Common myeloid progenitor, CD34-positive (primary cell): ENCODE results near the gene MEGF8.
A peak's percentile ranks its signal among the peaks of the same experiment; 100 is the strongest.

Experiments used
- CTCF ChIA-PET: fragments of 350-600 bp; sonication (Branson Sonifier 250); formaldehyde crosslinking; loops from one replicate; lab custom pipeline; 2021; ENCODE audit warnings: antibody characterized with exemption; lab: Charles Lee
- POLR2A ChIA-PET: fragments of 350-600 bp; sonication (Branson Sonifier 250); formaldehyde crosslinking; loops from one replicate; lab custom pipeline; 2021; ENCODE audit warnings: antibody characterized with exemption; lab: Charles Lee
- DNase-seq, 3 donors: peaks; one replicate each; pipeline versions ENCODE4 v3.0.0 to v3.0.0-alpha.2; 2013
- H3K27ac ChIP-seq, 2 experiments: 1 replicate in 1 of 2; 2 replicates in 1 of 2; pipeline ENCODE4 v1.7.0; 2013; ENCODE audit warnings: inconsistent platforms in 2 of 2, low read length in 2 of 2, mild to moderate bottlenecking in 2 of 2, low read depth in 1 of 2, moderate library complexity in 1 of 2; ENCODE audit not compliant: severe bottlenecking in 2 of 2, insufficient read depth in 1 of 2, poor library complexity in 1 of 2
- H3K27me3 ChIP-seq, 5 experiments: replicated peaks in 2 of 5; 1 replicate in 3 of 5; 2 replicates in 2 of 5; pipeline versions ENCODE4 v1.6.1 to v1.7.0; 2013; ENCODE audit warnings: low read length in 4 of 5, mild to moderate bottlenecking in 2 of 5, moderate library complexity in 2 of 5, inconsistent platforms in 1 of 5; ENCODE audit not compliant: insufficient read depth in 5 of 5, control insufficient read depth in 4 of 5
- H3K36me3 ChIP-seq, 4 experiments: 1 replicate in 2 of 4; 2 replicates in 2 of 4; pipeline versions ENCODE4 v1.6.1 to v1.7.0; 2013; ENCODE audit warnings: low read length in 3 of 4, control low read depth in 1 of 4, mild to moderate bottlenecking in 1 of 4; ENCODE audit not compliant: control insufficient read depth in 4 of 4, insufficient read depth in 4 of 4
- H3K4me1 ChIP-seq, 4 experiments: 1 replicate in 3 of 4; 2 replicates in 1 of 4; pipeline versions ENCODE4 v1.6.1 to v1.7.1; 2013; ENCODE audit warnings: low read length in 3 of 4, mild to moderate bottlenecking in 3 of 4, control low read depth in 1 of 4, inconsistent platforms in 1 of 4, moderate library complexity in 1 of 4; ENCODE audit not compliant: control insufficient read depth in 4 of 4, insufficient read depth in 4 of 4; ENCODE audit errors: control extremely low read depth in 1 of 4
- H3K4me3 ChIP-seq, 7 experiments: 1 replicate in 4 of 7; 2 replicates in 3 of 7; pipeline versions ENCODE4 v1.5.1 to v1.7.0; 2013; ENCODE audit warnings: mild to moderate bottlenecking in 7 of 7, low read length in 6 of 7, moderate library complexity in 6 of 7, inconsistent platforms in 2 of 7, low read depth in 2 of 7, control low read depth in 1 of 7; ENCODE audit not compliant: insufficient read depth in 4 of 7, control insufficient read depth in 1 of 7; ENCODE audit errors: extremely low read depth in 1 of 7
- H3K9me3 ChIP-seq, 5 experiments: 1 replicate in 4 of 5; 2 replicates in 1 of 5; pipeline versions ENCODE4 v1.6.1 to v1.7.1; 2013; ENCODE audit warnings: low read length in 4 of 5, mild to moderate bottlenecking in 2 of 5, inconsistent platforms in 1 of 5, low read depth in 1 of 5, moderate library complexity in 1 of 5; ENCODE audit not compliant: control insufficient read depth in 4 of 5, insufficient read depth in 2 of 5; ENCODE audit errors: control extremely low read depth in 1 of 5
- WGBS: methylation state at CpG from one replicate; pipeline ENCODE4 v1.1.5; 2013; ENCODE audit not compliant: insufficient coverage; 5-methylcytosine and 5-hydroxymethylcytosine counted together

MEGF8 gene

GRCh38 chr19:42389899-42390298, 64.5 kb downstream of the MEGF8 start, which contains the start of gene CNFN:
Gene CNFN (minus strand): TSS chr19:42390297. CDS start chr19:42389037, 1,260 bp downstream.
- no peaks in the 10 kb centered on the region for H3K36me3 ChIP-seq
- H3K9me3 ChIP-seq = no peaks in the 10 kb centered on the region
- no peak within 1 kb of the TSS for H3K4me3 ChIP-seq
- ChIA-PET POLR2A (no interaction called here), CTCF (interaction anchor here (0.8 to 4.1 kb wide), 2 partner anchors 10 to 33 kb away, joined by 4 to 16 read pairs; no protein-coding TSS in a partner anchor)
- no peak within 1 kb of the TSS for H3K27ac ChIP-seq
- H3K27me3 ChIP-seq = peaks cover 0 to 32% (median 12%) of the 10 kb centered on the region in 5 experiments
- DNase-seq = no peak
- 75% methylated on average over 8 of the region's 12 CpGs for WGBS
- peaks cover 0 to 8% (median 5%) of the 10 kb centered on the region in 4 experiments for H3K4me1 ChIP-seq

- Histone ChIP-seq H3K4me3 (no peak overlapping the region), H3K36me3 (no peaks in the 10 kb centered on the region), H3K27me3 (peaks cover 0 to 32% (median 12%) of the 10 kb centered on the region in 5 experiments), H3K9me3 (no peaks in the 10 kb centered on the region), H3K4me1 (peaks cover 0 to 17% (median 12%) of the 10 kb centered on the region in 4 experiments), H3K27ac (no peak overlapping the region)
- no peak for DNase-seq
- ChIA-PET CTCF (interaction anchor here (0.8 to 1.4 kb wide), 3 partner anchors 8 to 21 kb away, joined by 3 read pairs; no protein-coding TSS in a partner anchor), POLR2A (no interaction called here)
- WGBS = 96% methylated on average over 4 of the region's 4 CpGs
These were observed 66.7 kb downstream of the MEGF8 start for GRCh38 chr19:42392165-42392564.

GRCh38 chr19:42394751-42395150, 69.3 kb downstream of the MEGF8 start:
- Histone ChIP-seq H3K36me3 (no peaks in the 10 kb centered on the region), H3K4me3 (no peak overlapping the region), H3K27me3 (peaks cover 0 to 21% (median 6%) of the 10 kb centered on the region in 5 experiments), H3K4me1 (peaks cover 0 to 21% (median 20%) of the 10 kb centered on the region in 4 experiments), H3K9me3 (no peaks in the 10 kb centered on the region), H3K27ac (no peak overlapping the region)
- CTCF ChIA-PET = interaction anchor here (0.7 kb wide), 1 partner anchor 12 kb away, joined by 3 read pairs; no protein-coding TSS in a partner anchor
- no peak for DNase-seq
- POLR2A ChIA-PET = no interaction called here
- 95% methylated on average over 5 of the region's 8 CpGs for WGBS

GRCh38 chr19:42396381-42397262, 71.2 kb downstream of the MEGF8 start:
- WGBS = under 1% methylated on average over 37 of the region's 42 CpGs
- H3K27ac ChIP-seq = peak overlapping the region; percentile 78 to 88
- peak; percentile 97 to 99 (median 99) for DNase-seq
- peak overlapping the region; percentile 45 to 97 (median 85) for H3K4me3 ChIP-seq
- ChIA-PET CTCF (interaction anchor here (1.0 to 1.5 kb wide), 4 partner anchors 10 to 15 kb away, joined by 3 to 5 read pairs (median 3); no protein-coding TSS in a partner anchor), POLR2A (interaction anchor here (0.6 to 1.0 kb wide), 5 partner anchors 7 to 27 kb away, joined by 3 to 4 read pairs (median 3); no protein-coding TSS in a partner anchor)
- peaks cover 0 to 30% (median 25%) of the 10 kb centered on the region in 4 experiments for H3K4me1 ChIP-seq
- H3K36me3 ChIP-seq = no peaks in the 10 kb centered on the region
- peaks cover 0 to 4% (median 0%) of the 10 kb centered on the region in 5 experiments for H3K27me3 ChIP-seq
- no peaks in the 10 kb centered on the region for H3K9me3 ChIP-seq

GRCh38 chr19:42397263-42398166, 72.1 kb downstream of the MEGF8 start:
- WGBS = 33% methylated on average over 21 of the region's 25 CpGs

GRCh38 chr19:42400404-42400803, 75.0 kb downstream of the MEGF8 start:
- no peaks in the 10 kb centered on the region for H3K9me3 ChIP-seq
- H3K36me3 ChIP-seq = peaks cover 0 to 4% (median 2%) of the 10 kb centered on the region in 4 experiments
- no peak overlapping the region for H3K4me3 ChIP-seq
- H3K4me1 ChIP-seq = peaks cover 0 to 39% (median 32%) of the 10 kb centered on the region in 4 experiments
- ChIA-PET CTCF (interaction anchor here (0.9 to 2.2 kb wide), 12 partner anchors 9 to 291 kb away, joined by 3 to 16 read pairs (median 6); partner anchors contain the start of gene POU2F2), POLR2A (no interaction called here)
- H3K27me3 ChIP-seq = no peaks in the 10 kb centered on the region
- WGBS = 86% methylated on average over 1 of the region's 1 CpG
- DNase-seq = no peak
- H3K27ac ChIP-seq = no peak overlapping the region

More at GRCh38 chr19:42397263-42398166, 72.1 kb downstream of the MEGF8 start:
- ChIA-PET POLR2A (interaction anchor here (0.6 to 1.0 kb wide), 3 partner anchors 15 to 26 kb away, joined by 3 to 4 read pairs (median 3); no protein-coding TSS in a partner anchor), CTCF (interaction anchor here (1.2 to 1.3 kb wide), 2 partner anchors 11 to 43 kb away, joined by 3 read pairs; no protein-coding TSS in a partner anchor)
- no peak for DNase-seq
- Histone ChIP-seq H3K36me3 (no peaks in the 10 kb centered on the region), H3K9me3 (no peaks in the 10 kb centered on the region), H3K4me1 (peaks cover 0 to 38% (median 31%) of the 10 kb centered on the region in 4 experiments), H3K27me3 (no peaks in the 10 kb centered on the region), H3K4me3 (peak overlapping the region; percentile 45 to 97 (median 85)), H3K27ac (peak overlapping the region; percentile 76 to 88)
